PC-9 (cell line): ENCODE results near the gene RLIM. TPM values are rescaled to one million over a fixed set of nuclear protein-coding genes. Genes with fewer than 3 reads are reported as not detected.

Experiments used
- BruUV-seq: library from RNA; stranded (reverse); fragments of 400-500 nt; replicated peaks from 2 replicates; lab custom pipeline; 2021; lab: Mats Ljungman, UMichigan
- CTCF ChIA-PET: fragments of 300-600 bp; sonication (Branson Sonifier 250); formaldehyde crosslinking; loops from one replicate; lab custom pipeline; 2022; ENCODE audit warnings: antibody characterized with exemption; lab: Charles Lee
- POLR2A ChIA-PET: fragments of 300-600 bp; sonication (Branson Sonifier 250); formaldehyde crosslinking; loops from one replicate; lab custom pipeline; 2022; ENCODE audit warnings: antibody characterized with exemption; ENCODE audit not compliant: unreplicated experiment; lab: Charles Lee
- DNase-seq, 2 experiments: peaks; one replicate each; pipeline versions ENCODE4 v3.0.0 to v3.0.0-alpha.2; 2015 to 2022; ENCODE audit warnings: mixed read lengths in 1 of 2
- H2AFZ ChIP-seq: fragments of 200-600 bp; sonication (generic); 2 replicates; pipeline ENCODE4 v1.8.1; 2017; ENCODE audit warnings: antibody characterized with exemption
- H3F3A ChIP-seq: fragments of 200-600 bp; sonication (generic); 2 replicates; pipeline ENCODE4 v1.8.1; 2017; ENCODE audit warnings: antibody characterized with exemption, mild to moderate bottlenecking, low read depth; ENCODE audit not compliant: insufficient read depth
- H3K27ac ChIP-seq: fragments of 200-600 bp; sonication (generic); 2 replicates; pipeline ENCODE4 v1.6.1; 2016; ENCODE audit warnings: mixed run types
- H3K27me3 ChIP-seq: fragments of 200-600 bp; sonication (generic); 2 replicates; pipeline ENCODE4 v1.6.1; 2016; ENCODE audit warnings: low read depth, mixed run types; ENCODE audit not compliant: insufficient read depth
- H3K36me3 ChIP-seq: fragments of 200-600 bp; sonication (generic); 2 replicates; pipeline ENCODE4 v1.6.1; 2016; ENCODE audit warnings: low read depth, mixed run types
- H3K4me1 ChIP-seq: fragments of 200-600 bp; sonication (generic); replicated peaks from 2 replicates; pipeline ENCODE4 v1.6.1; 2016; ENCODE audit warnings: mixed run types; ENCODE audit not compliant: insufficient read depth
- H3K4me2 ChIP-seq: fragments of 200-600 bp; sonication (generic); 2 replicates; pipeline ENCODE4 v1.6.1; 2017; ENCODE audit warnings: mixed run types
- H3K4me3 ChIP-seq: fragments of 200-600 bp; sonication (generic); 2 replicates; pipeline ENCODE4 v1.6.1; 2016; ENCODE audit warnings: mixed run types
- H3K79me2 ChIP-seq: fragments of 200-600 bp; sonication (generic); 2 replicates; pipeline ENCODE4 v1.6.1; 2017; ENCODE audit warnings: low read depth, mixed run types
- H3K9me2 ChIP-seq: fragments of 200-600 bp; sonication (generic); 2 replicates; pipeline ENCODE4 v1.8.1; 2017; ENCODE audit warnings: mild to moderate bottlenecking; ENCODE audit not compliant: insufficient read depth
- H3K9me3 ChIP-seq: fragments of 200-600 bp; sonication (generic); 2 replicates; pipeline ENCODE4 v1.8.1; 2016; ENCODE audit warnings: low read depth; ENCODE audit not compliant: insufficient read depth
- H4K20me1 ChIP-seq: fragments of 200-600 bp; sonication (generic); 2 replicates; pipeline ENCODE4 v1.8.1; 2017; ENCODE audit not compliant: insufficient read depth
- CTCF ChIP-seq: fragments of 200-600 bp; sonication (generic); conservative IDR thresholded peaks from 2 replicates; pipeline ENCODE4 v1.6.1; 2017; ENCODE audit warnings: mixed run types, antibody characterized with exemption, mild to moderate bottlenecking, moderate library complexity
- EZH2 ChIP-seq: fragments of 200-600 bp; sonication (generic); IDR thresholded peaks from 2 replicates; pipeline ENCODE4 v1.8.0; 2017; ENCODE audit warnings: antibody characterized with exemption, low read depth
- intact Hi-C: fragments of 100-400 bp; cut with micrococcal nuclease; formaldehyde crosslinking; loops from one replicate; pipeline ENCODE4 v1.10.0; 2022; ENCODE audit not compliant: unreplicated experiment
- total RNA-seq: library from RNA; stranded (reverse); gene quantifications from 2 replicates; pipeline ENCODE4 v1.2.3, GENCODE V29; 2021

RLIM gene
- total RNA-seq, 1 experiment from 2014 or later, result 32.9 TPM

GRCh38 chrX:74606342-74606741, 8.1 kb downstream of the RLIM start:
- Histone ChIP-seq H3K9me2 (no peaks in the 10 kb centered on the region), H4K20me1 (peaks cover 26% of the 10 kb centered on the region), H3K4me2 (no peak overlapping the region), H3K4me1 (no peaks in the 10 kb centered on the region), H3K9me3 (no peaks in the 10 kb centered on the region), H3F3A (no peaks in the 10 kb centered on the region), H3K27me3 (no peaks in the 10 kb centered on the region), H2AFZ (no peak overlapping the region), H3K4me3 (no peak overlapping the region), H3K27ac (no peak overlapping the region), H3K79me2 (peaks cover 84% of the 10 kb centered on the region), H3K36me3 (no peaks in the 10 kb centered on the region; the same call in 1 of the 2 replicates)
- DNase-seq, result no peak
- BruUV-seq, result no TSS peak
- CTCF ChIA-PET, result no interaction called here
- no peak for TF ChIP-seq EZH2
- TF ChIP-seq CTCF, result no peak
- intact Hi-C loops, result no loop called here
- POLR2A ChIA-PET, result no interaction called here

- no peak for DNase-seq
- intact Hi-C loops, result no loop called here
- Histone ChIP-seq H3K36me3 (no peaks in the 10 kb centered on the region; the same call in 1 of the 2 replicates), H3K9me2 (no peaks in the 10 kb centered on the region), H4K20me1 (peaks cover 35% of the 10 kb centered on the region), H3K27ac (no peak overlapping the region), H3K27me3 (no peaks in the 10 kb centered on the region), H2AFZ (no peak overlapping the region), H3F3A (no peaks in the 10 kb centered on the region), H3K4me1 (no peaks in the 10 kb centered on the region), H3K4me2 (no peak overlapping the region), H3K79me2 (peaks cover 79% of the 10 kb centered on the region), H3K4me3 (no peak overlapping the region), H3K9me3 (no peaks in the 10 kb centered on the region)
- no peak for TF ChIP-seq EZH2
- TF ChIP-seq CTCF, result no peak
- BruUV-seq, result no TSS peak
- ChIA-PET POLR2A (no interaction called here), CTCF (no interaction called here)
These were observed 11.4 kb downstream of the RLIM start for GRCh38 chrX:74603040-74603439.

DNA sequence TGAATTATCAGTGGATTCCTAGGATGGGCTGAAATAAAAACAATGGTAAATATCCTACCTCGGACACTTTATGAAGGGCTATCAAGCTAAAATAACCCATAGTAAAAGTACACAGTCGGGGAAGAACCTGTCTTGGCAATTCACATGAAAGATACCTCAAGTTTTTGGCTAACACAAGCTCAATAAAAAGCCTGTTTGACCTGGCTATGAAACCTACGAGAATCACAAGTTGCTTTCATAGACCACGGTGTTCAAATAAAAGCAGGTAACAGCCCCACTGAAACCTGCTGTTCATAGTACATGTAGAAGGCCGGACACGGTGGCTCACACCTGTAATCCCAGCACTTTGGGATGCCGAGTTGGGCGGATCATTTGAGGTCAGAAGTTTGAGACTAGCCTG, 12.3 kb downstream of the RLIM start:
- TF ChIP-seq CTCF (no peak), EZH2 (no peak)
- peaks cover 39% of the 10 kb centered on the region for H4K20me1 ChIP-seq
- no peaks in the 10 kb centered on the region for H3F3A ChIP-seq
- BruUV-seq, result no TSS peak
- H3K27ac ChIP-seq, result no peak overlapping the region
- ChIA-PET CTCF (no interaction called here), POLR2A (no interaction called here)
- no peaks in the 10 kb centered on the region for H3K9me3 ChIP-seq
- no peak overlapping the region for H2AFZ ChIP-seq
- intact Hi-C loops, result no loop called here
- H3K27me3 ChIP-seq, result no peaks in the 10 kb centered on the region
- no peaks in the 10 kb centered on the region for H3K4me1 ChIP-seq
- H3K9me2 ChIP-seq, result no peaks in the 10 kb centered on the region
- no peak overlapping the region for H3K4me3 ChIP-seq
- no peak for DNase-seq
- H3K36me3 ChIP-seq, result no peaks in the 10 kb centered on the region
- H3K4me2 ChIP-seq, result no peak overlapping the region
- H3K79me2 ChIP-seq, result peaks cover 74% of the 10 kb centered on the region
